ENCODE data around the gene WDR82. TPM values are rescaled to one million over a fixed set of nuclear protein-coding genes. Genes with fewer than 3 reads are reported as not detected.

Gene WDR82
- total and polyA plus RNA-seq, 12 donors: 23.8 to 84.0 (median 54.4) TPM

DNA sequence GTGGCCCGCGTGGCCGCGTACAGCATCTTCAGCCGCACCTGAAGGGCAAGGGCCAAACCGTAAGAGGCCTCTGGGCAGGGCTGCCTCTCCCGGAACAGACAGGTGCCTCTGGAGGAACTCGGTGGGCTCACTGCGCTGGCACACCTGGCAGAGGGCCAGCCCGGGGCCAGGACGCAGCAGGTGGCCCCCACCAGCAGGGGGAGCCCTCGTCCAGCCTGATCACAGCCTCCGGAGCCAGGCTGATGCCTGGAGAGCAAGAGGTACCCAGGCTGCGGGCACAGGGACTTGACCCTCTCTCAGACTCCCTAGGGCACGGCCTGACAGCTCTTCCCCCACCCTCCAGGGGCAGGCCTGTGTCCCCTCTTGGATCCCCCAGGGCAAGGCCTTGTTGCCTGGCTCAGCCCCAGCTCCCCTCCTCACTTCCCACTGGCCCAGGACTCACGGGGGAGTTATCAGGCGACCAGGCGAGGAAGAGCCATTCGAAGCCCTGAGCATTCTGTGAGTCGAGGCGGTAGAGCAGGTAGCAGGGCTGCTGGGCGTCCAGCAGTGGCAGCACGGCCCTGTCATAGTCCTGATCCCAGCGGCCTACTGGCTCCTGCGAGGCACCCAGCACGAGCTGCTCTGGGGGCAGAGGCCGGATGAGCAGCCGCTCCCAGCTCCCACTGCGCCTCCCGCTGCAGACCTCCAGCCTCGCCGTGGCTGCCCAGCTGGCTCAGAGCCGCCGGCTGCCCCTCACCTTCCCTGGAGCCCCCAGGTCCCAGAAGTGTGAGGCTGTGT, 46.8 kb downstream of the WDR82 start:
- WGBS, 4 donors: 69 to 75% (median 70%) methylated on average over 9 to 34 of the region's 34 CpGs
- Histone ChIP-seq H3K27ac (no peak overlapping the region), H3K4me3 (no peak overlapping the region), H3K9me3 (replicated peaks in 1 of 3) (no peaks in the 10 kb centered on the region), H3K27me3 (no peaks in the 10 kb centered on the region), H3K4me1 (replicated peaks in 1 of 2) (peaks cover 6 to 7% of the 10 kb centered on the region in 2 donors), H3K36me3 (replicated peaks in 1 of 2) (peaks cover 0 to 55% of the 10 kb centered on the region in 2 donors)
- peak; percentile 76 to 89 (median 80) for DNase-seq
- no peak for TF ChIP-seq POLR2A (IDR thresholded peaks at IDR 0.05)
- TF ChIP-seq, protein P1, sequence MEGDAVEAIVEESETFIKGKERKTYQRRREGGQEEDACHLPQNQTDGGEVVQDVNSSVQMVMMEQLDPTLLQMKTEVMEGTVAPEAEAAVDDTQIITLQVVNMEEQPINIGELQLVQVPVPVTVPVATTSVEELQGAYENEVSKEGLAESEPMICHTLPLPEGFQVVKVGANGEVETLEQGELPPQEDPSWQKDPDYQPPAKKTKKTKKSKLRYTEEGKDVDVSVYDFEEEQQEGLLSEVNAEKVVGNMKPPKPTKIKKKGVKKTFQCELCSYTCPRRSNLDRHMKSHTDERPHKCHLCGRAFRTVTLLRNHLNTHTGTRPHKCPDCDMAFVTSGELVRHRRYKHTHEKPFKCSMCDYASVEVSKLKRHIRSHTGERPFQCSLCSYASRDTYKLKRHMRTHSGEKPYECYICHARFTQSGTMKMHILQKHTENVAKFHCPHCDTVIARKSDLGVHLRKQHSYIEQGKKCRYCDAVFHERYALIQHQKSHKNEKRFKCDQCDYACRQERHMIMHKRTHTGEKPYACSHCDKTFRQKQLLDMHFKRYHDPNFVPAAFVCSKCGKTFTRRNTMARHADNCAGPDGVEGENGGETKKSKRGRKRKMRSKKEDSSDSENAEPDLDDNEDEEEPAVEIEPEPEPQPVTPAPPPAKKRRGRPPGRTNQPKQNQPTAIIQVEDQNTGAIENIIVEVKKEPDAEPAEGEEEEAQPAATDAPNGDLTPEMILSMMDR (IDR thresholded peaks at IDR 0.05): peak; percentile 84 to 94 (median 87)
- intact Hi-C loops (cut with DNase I): loop anchor here in 1 of 2 donors (5.0 kb wide), 1 partner anchor 111 kb away; no protein-coding TSS in a partner anchor

DNA sequence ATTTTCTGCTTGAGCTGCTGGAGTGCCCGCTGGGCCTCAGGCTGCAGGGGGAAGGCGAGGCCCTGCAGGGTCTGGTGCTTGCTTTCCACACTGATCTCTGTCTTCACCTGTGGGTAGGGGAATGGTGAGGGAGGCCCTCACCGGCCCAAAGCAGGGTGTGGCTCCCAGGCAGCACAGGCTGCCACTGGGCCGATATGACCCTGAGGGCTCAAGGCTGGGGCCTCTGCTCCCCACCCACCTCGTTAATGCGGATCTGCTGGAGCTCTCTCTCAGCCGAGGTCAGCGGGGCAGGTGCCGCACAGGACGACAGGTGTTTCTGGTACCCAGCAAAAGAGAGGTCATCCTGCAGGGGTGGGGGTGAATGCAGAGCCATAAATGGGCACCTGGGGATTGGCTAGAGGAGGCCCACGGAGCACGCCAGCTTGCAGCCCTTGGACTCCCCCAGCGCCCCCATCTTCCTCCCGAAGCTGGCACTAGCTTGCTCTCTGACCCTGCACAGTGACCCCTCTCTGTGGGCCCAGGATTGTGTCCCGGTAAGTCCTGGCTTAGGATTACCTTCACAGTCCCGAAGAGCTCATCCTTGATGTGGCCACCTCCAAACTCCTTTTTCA, 47.5 kb downstream of the WDR82 start:
- Histone ChIP-seq H3K27me3 (no peaks in the 10 kb centered on the region), H3K4me1 (replicated peaks in 1 of 2) (peaks cover 0 to under 1% of the 10 kb centered on the region in 2 donors), H3K9me3 (replicated peaks in 1 of 3) (no peaks in the 10 kb centered on the region), H3K27ac (no peak overlapping the region), H3K4me3 (no peak overlapping the region), H3K36me3 (replicated peaks in 1 of 2) (peaks cover 0 to 55% of the 10 kb centered on the region in 2 donors)
- no peak for DNase-seq
- TF ChIP-seq, protein P1 (IDR thresholded peaks at IDR 0.05): no peak
- TF ChIP-seq POLR2A (IDR thresholded peaks at IDR 0.05): no peak
- intact Hi-C loops (cut with DNase I): loop anchor here in 1 of 2 donors (5.0 kb wide), 1 partner anchor 111 kb away; no protein-coding TSS in a partner anchor
- 70 to 86% (median 83%) methylated on average over 8 to 16 of the region's 16 CpGs for WGBS, 4 donors

DNA sequence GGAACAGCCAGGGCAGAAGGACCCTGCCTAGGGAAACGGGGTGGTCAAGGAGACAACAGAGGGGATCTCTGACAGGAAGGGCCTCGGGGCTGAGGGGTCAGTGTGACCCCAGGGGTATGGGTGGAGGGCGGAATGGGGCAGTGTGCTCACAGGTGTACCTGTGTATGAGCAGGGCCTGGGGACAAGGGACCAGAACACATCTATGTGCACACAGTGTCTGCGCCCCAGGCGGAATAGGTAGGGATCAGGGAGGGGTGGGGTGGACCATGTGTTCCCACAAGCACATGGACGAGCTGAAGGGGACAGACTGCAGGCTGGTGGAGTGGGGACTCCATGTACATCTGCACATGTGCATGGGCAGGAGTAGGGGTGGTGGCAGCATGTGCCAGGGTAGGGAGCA, 48.0 kb downstream of the WDR82 start:
- Histone ChIP-seq H3K27ac (no peak overlapping the region), H3K4me3 (no peak overlapping the region), H3K27me3 (no peaks in the 10 kb centered on the region), H3K36me3 (replicated peaks in 1 of 2) (peaks cover 0 to 55% of the 10 kb centered on the region in 2 donors), H3K9me3 (replicated peaks in 1 of 3) (no peaks in the 10 kb centered on the region), H3K4me1 (replicated peaks in 1 of 2) (no peaks in the 10 kb centered on the region)
- DNase-seq: no peak
- intact Hi-C loops (cut with DNase I): loop anchor here in 1 of 2 donors (5.0 kb wide), 1 partner anchor 112 kb away; no protein-coding TSS in a partner anchor
- no peak for TF ChIP-seq POLR2A (IDR thresholded peaks at IDR 0.05)
- TF ChIP-seq, protein P1 (IDR thresholded peaks at IDR 0.05): no peak
- WGBS, 4 donors: 88 to 99% (median 94%) methylated on average over 6 of the region's 6 CpGs

DNA sequence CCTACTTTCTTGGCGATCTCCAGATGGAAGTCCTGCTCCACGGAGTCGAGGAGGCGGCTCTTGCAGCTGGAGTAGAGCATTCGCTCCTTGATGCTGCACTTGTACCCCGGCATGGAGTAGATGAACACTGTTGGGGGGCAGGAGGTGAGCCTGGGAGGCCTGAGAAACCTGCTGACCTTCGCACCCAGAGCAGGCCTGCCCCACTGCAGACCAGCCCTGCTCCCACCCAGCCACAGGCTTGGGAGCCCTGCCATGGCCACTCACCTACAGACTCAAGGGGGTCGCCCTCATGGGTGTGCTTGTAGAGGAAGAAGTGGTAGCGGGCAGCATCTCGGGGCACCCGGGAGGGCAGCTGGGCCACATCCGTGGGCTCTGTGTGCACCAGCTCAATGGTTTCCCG, 48.8 kb downstream of the WDR82 start:
- intact Hi-C loops (cut with DNase I): loop anchor here in 1 of 2 donors (5.0 kb wide), 1 partner anchor 113 kb away; no protein-coding TSS in a partner anchor
- no peak overlapping the region for H3K4me3 ChIP-seq
- H3K36me3 ChIP-seq (replicated peaks in 1 of 2): peaks cover 0 to 53% of the 10 kb centered on the region in 2 donors
- no peak for DNase-seq
- WGBS, 4 donors: 93 to 97% (median 95%) methylated on average over 8 to 13 of the region's 13 CpGs
- TF ChIP-seq, protein P1 (IDR thresholded peaks at IDR 0.05): no peak
- H3K27ac ChIP-seq: no peak overlapping the region
- no peaks in the 10 kb centered on the region for H3K9me3 ChIP-seq (replicated peaks in 1 of 3)
- no peaks in the 10 kb centered on the region for H3K27me3 ChIP-seq
- H3K4me1 ChIP-seq (replicated peaks in 1 of 2): no peaks in the 10 kb centered on the region

All from adrenal gland (tissue), 12 donors.